Keratinocyte (primary cell): ENCODE data around the gene ANXA4. TPM values are rescaled to one million over a fixed set of nuclear protein-coding genes. Genes with fewer than 3 reads are reported as not detected.

Experiments
- DNase-seq: peaks from one replicate; pipeline ENCODE4 v3.0.0-alpha.2; 2011; ENCODE audit warnings: low read depth, missing footprints, low spot score
- FAIRE-seq: peaks from 2 replicates; lab custom pipeline; 2011; peaks lifted over from hg19 to GRCh38; lab: Jason Lieb, UNC
- H2AFZ ChIP-seq: 2 replicates; pipeline ENCODE4 v1.6.0; 2012; ENCODE audit warnings: low read length, control low read depth, inconsistent platforms; ENCODE audit not compliant: control insufficient read depth
- H3K27ac ChIP-seq: 2 replicates; pipeline ENCODE4 v1.5.1; 2011; ENCODE audit warnings: low read length; ENCODE audit not compliant: control insufficient read depth, insufficient read depth
- H3K27me3 ChIP-seq: 3 replicates; pipeline ENCODE4 v1.6.0; 2011; ENCODE audit warnings: low read length; ENCODE audit not compliant: control insufficient read depth, insufficient read depth; ENCODE audit errors: extremely low read depth
- H3K36me3 ChIP-seq, 2 experiments: 2 replicates in 1 of 2; 3 replicates in 1 of 2; pipeline ENCODE4 v1.5.1; 2011; ENCODE audit warnings: low read length in 2 of 2, mild to moderate bottlenecking in 1 of 2; ENCODE audit not compliant: control insufficient read depth in 2 of 2, insufficient read depth in 2 of 2; ENCODE audit errors: extremely low read depth in 1 of 2
- H3K4me1 ChIP-seq: 3 replicates; pipeline ENCODE4 v1.5.1; 2011; ENCODE audit warnings: low read length; ENCODE audit not compliant: control insufficient read depth, insufficient read depth; ENCODE audit errors: extremely low read depth
- H3K4me2 ChIP-seq: 3 replicates; pipeline ENCODE4 v1.6.0; 2011; ENCODE audit warnings: low read depth, low read length; ENCODE audit not compliant: control insufficient read depth, insufficient read depth; ENCODE audit errors: extremely low read depth
- H3K4me3 ChIP-seq, 3 experiments: fragments of 200-600 bp in 1 of 3; sonication (generic) in 1 of 3; 2 replicates in 2 of 3; 3 replicates in 1 of 3; pipeline ENCODE4 v1.5.1; 2011 to 2016; ENCODE audit warnings: low read length in 3 of 3, mild to moderate bottlenecking in 3 of 3, control low read depth in 2 of 3, inconsistent platforms in 1 of 3, low read depth in 1 of 3, mixed read lengths in 1 of 3, mixed run types in 1 of 3, moderate library complexity in 1 of 3; ENCODE audit not compliant: control insufficient read depth in 2 of 3, insufficient read depth in 2 of 3; ENCODE audit errors: extremely low read depth in 1 of 3
- H3K79me2 ChIP-seq: 2 replicates; pipeline ENCODE4 v1.6.0; 2012; ENCODE audit warnings: low read length; ENCODE audit not compliant: control insufficient read depth, insufficient read depth
- H3K9ac ChIP-seq: 3 replicates; pipeline ENCODE4 v1.6.0; 2011; ENCODE audit warnings: low read length; ENCODE audit not compliant: control insufficient read depth, insufficient read depth; ENCODE audit errors: extremely low read depth
- H3K9me1 ChIP-seq: 3 replicates; pipeline ENCODE4 v1.6.0; 2011; ENCODE audit warnings: low read length; ENCODE audit not compliant: control insufficient read depth, insufficient read depth; ENCODE audit errors: extremely low read depth
- H3K9me3 ChIP-seq: 2 replicates; pipeline ENCODE4 v1.5.1; 2012; ENCODE audit warnings: low read depth, low read length; ENCODE audit not compliant: control insufficient read depth
- H4K20me1 ChIP-seq: 3 replicates; pipeline ENCODE4 v1.6.0; 2011; ENCODE audit warnings: low read length; ENCODE audit not compliant: control insufficient read depth, insufficient read depth; ENCODE audit errors: extremely low read depth
- CTCF ChIP-seq, 3 experiments: IDR thresholded peaks in 1 of 3; conservative IDR thresholded peaks in 1 of 3; optimal IDR thresholded peaks in 1 of 3; 2 replicates in 2 of 3; 3 replicates in 1 of 3; pipeline versions ENCODE3 to v1.5.1; 2011; ENCODE audit warnings: low read length in 3 of 3, mild to moderate bottlenecking in 3 of 3, moderate library complexity in 2 of 3, control low read depth in 1 of 3, inconsistent platforms in 1 of 3; ENCODE audit not compliant: insufficient read depth in 2 of 3; ENCODE audit errors: extremely low read depth in 1 of 3
- EZH2 ChIP-seq: IDR thresholded peaks from one replicate; pipeline ENCODE4 v1.6.1; 2012; ENCODE audit warnings: inconsistent platforms, mild to moderate bottlenecking, low read length, moderate library complexity
- dilution Hi-C: fragments of 300-500 bp; cut with MboI; formaldehyde crosslinking; loops from one replicate; pipeline ENCODE4 v1.7.0; 2020; ENCODE audit warnings: low sequenced_read_pairs; ENCODE audit not compliant: extremely low pct_ligation_motif_present
- polyA plus RNA-seq, 5 experiments: library from polyadenylated mRNA; depleted of rRNA in 3 of 5; stranded (reverse) in 3 of 5; stranded (forward) in 1 of 5; unstranded in 1 of 5; fragments of >200 nt; gene quantifications; 1 replicate in 1 of 5; 2 replicates in 3 of 5; 3 replicates in 1 of 5; pipeline versions ENCODE4 v1.2.1 to v1.2.3, GENCODE V29; 2011 to 2012; ENCODE audit warnings: missing spikeins in 2 of 5, low read depth in 1 of 5, low replicate concordance in 1 of 5

The ANXA4 gene
- polyA plus RNA-seq, 1 donor (not counting 4 experiments of a cell fraction or from before 2014, with no cell fraction given) = 209 TPM

GRCh38 chr2:69777786-69778105, 35.8 kb downstream of the ANXA4 start:
- H2AFZ ChIP-seq = no peak overlapping the region
- H3K4me2 ChIP-seq = no peak overlapping the region
- H3K4me3 ChIP-seq = no peak overlapping the region
- H3K9ac ChIP-seq = no peak overlapping the region
- H3K9me3 ChIP-seq = no peaks in the 10 kb centered on the region
- dilution Hi-C loops = no loop called here
- peaks cover 7% of the 10 kb centered on the region for H3K79me2 ChIP-seq
- peaks cover 24% of the 10 kb centered on the region for H3K4me1 ChIP-seq
- H3K9me1 ChIP-seq = no peaks in the 10 kb centered on the region
- peaks cover 0 to 5% of the 10 kb centered on the region in 2 experiments for H3K36me3 ChIP-seq
- FAIRE-seq (no peak), DNase-seq (no peak)
- H4K20me1 ChIP-seq = no peaks in the 10 kb centered on the region
- TF ChIP-seq EZH2 (no peak), CTCF (optimal IDR thresholded peaks at IDR 0.05 in 1 of 3, IDR thresholded peaks at IDR 0.05 in 1 of 3, conservative IDR thresholded peaks at IDR 0.05 in 1 of 3; ENCODE audit: extremely low read depth in 1 of 3, insufficient read depth in 2 of 3, low read length in 3 of 3) (no peak)
- no peaks in the 10 kb centered on the region for H3K27me3 ChIP-seq
- no peak overlapping the region for H3K27ac ChIP-seq

- Histone ChIP-seq H3K4me1 (peaks cover 18% of the 10 kb centered on the region), H3K9me1 (no peaks in the 10 kb centered on the region), H3K9ac (no peak overlapping the region), H3K79me2 (peaks cover 4% of the 10 kb centered on the region), H3K9me3 (no peaks in the 10 kb centered on the region), H4K20me1 (no peaks in the 10 kb centered on the region), H3K4me3 (no peak overlapping the region), H3K4me2 (peak overlapping the region; percentile 39), H2AFZ (no peak overlapping the region), H3K36me3 (peaks cover 2 to 5% of the 10 kb centered on the region in 2 experiments), H3K27ac (peak overlapping the region; percentile 5), H3K27me3 (no peaks in the 10 kb centered on the region)
- DNase-seq (no peak), FAIRE-seq (peak; percentile 74)
- dilution Hi-C loops = no loop called here
- TF ChIP-seq CTCF (optimal IDR thresholded peaks at IDR 0.05 in 1 of 3, IDR thresholded peaks at IDR 0.05 in 1 of 3, conservative IDR thresholded peaks at IDR 0.05 in 1 of 3; ENCODE audit: extremely low read depth in 1 of 3, insufficient read depth in 2 of 3, low read length in 3 of 3) = no peak
- TF ChIP-seq EZH2 = no peak
Measured at GRCh38 chr2:69779258-69780001, 37.5 kb downstream of the ANXA4 start.
